ENCODE measurements around the gene TMEM145. TPM values are rescaled to one million over a fixed set of nuclear protein-coding genes. Genes with fewer than 3 reads are reported as not detected.
"Not testable (repeated sequence)": the region's sequence is repeated elsewhere in the genome, so short reads cannot be mapped to it uniquely, and the experiment has no call there.

Gene TMEM145
- polyA plus RNA-seq, 4 donors, result 0.92 to 2.3 (median 1.5) TPM

DNA sequence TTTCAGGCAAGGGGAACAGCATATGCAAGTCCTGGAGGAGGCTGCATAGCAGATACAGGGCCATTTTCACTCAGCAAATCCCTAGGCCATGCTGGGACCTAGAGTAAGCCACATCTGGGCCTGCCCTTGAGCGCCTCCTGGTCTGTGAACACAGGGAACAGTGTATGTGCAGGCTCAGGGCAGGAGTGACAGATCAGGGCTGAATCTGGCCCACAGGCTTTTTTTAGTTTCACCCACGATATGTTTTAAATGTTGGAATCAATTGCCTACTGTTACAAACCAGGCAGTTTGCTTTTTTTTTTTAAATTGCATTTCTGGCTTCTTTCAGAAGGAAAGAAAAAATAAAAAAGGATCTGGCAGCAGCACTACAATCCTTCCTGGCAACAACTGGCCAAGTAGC is 1.5 kb upstream of the TMEM145 start:
- no peak for DNase-seq (ENCODE audit: low read depth in 4 of 4, low spot score in 3 of 4)

DNA sequence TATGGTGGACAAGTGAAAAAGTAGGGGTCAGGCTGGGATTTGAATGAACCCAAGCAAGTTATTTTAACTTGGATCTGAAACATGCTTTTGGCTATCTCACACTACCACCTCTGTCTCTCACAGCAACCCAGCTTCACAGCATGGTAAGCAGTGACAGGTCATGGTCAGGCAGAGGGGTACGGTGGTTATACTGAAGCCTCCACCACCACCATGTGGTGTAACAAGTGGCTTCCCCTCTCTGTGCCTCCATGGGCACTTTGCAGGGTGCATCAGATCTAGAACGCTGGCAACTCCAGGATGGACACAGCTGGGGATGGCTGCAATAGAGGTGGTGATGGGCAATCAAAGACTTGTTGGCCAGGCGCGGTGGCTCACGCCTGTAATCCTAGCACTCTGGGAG is 739 bp upstream of the TMEM145 start:
- DNase-seq (ENCODE audit: low read depth in 4 of 4, low spot score in 3 of 4), result no peak

DNA sequence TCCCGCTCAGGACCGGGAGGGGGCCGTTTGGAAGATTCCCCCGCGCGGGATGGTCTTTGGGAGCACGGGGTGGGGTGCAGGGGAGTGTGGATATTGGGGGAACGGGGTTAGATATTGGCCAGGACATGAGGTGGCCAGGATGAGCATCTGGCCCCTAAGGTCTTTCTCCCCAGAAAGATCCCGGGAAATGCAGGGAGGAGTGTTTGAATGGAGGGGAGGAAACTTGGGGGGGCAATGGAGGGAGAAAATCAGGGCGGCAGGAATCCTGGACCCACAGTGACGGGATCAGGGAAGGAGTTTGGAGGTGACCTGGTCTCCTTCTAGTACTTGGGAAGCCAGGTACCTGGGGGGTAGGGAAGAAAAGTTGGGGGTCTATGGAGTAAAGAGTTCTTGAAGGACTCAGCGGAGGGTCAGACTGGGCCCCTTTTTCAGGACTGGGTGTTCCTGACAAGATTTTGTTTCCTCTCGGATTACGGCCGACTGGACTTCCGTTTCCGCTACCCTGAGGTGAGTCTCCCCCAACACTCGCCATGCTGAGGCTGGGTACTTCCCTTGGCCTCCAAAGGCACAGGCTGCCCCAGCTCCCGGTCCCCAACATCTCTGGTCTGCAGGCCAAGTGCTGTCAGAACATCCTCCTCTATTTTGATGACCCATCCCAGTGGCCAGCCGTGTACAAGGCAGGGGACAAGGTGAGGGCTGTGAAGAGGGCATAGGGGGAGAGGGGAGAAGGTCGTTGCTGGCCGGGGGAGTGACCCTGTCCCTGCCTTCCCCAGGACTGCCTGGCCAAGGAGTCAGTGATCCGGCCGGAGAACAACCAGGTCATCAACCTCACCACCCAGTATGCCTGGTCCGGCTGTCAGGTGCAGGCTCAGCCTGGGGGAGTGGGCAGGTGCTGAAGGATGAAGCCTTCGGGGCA is 989 bp downstream of the TMEM145 start:
- DNase-seq (ENCODE audit: low read depth in 4 of 4, low spot score in 3 of 4), result no peak

DNA sequence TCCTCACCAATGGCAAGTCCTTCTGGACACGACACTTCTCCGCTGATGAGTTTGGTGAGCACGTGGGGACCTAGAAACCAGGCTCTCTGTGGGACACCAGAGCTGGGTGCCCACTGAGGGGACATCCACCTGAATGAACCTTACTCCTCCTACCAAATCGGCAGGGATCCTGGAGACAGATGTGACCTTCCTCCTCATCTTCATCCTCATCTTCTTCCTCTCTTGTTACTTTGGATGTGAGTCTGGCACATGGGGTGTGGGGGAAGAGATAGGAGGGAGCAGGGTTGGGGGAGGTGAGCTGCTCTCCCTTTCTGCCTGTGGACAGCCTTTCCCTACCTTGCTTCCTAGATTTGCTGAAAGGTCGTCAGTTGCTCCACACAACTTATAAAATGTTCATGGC is 1.9 kb downstream of the TMEM145 start:
- no peak for DNase-seq (ENCODE audit: low read depth in 4 of 4, low spot score in 3 of 4)

DNA sequence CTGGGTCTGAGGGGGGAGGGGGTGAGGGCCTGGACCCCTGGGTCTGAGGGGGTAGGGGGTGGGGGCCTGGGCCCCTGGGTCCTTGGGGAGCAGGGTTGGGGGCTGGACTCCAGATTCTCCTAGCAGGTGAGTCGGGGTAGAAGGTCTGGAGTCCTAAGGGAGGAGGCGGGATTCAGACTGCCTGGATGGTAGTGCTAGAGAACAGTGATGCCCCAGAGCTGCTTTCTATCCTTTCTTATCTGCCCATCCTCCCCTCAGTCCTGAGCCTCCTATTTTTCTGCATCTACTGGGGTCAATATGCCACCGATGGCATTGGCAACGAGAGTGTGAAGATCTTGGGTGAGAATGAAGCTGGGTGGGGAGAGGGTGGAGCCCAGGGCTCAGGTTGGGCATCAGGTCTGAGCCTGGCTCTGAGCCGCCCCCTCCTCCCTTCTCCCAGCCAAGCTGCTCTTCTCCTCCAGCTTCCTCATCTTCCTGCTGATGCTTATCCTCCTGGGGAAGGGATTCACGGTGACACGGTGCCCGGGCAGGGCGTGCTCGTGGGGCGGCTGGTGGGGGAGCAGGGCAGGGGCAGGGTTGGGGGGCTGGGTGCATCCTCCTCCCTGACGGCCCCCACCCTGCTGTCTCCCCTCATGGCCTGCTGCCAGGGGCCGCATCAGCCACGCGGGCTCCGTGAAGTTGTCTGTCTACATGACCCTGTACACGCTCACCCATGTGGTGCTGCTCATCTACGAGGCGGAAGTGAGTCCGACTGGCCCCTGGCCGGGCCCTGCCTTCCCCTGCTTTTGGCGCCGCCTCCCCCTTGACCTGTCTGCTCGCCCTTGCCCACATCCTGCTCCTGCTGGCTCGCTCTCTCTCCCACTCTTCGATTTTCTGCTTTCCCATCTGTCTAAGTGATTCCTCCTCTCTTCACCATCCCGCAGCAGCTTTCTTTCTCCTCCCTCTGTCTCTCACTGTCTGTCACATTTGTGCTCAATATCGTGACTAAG is 3.4 kb downstream of the TMEM145 start:
- DNase-seq (ENCODE audit: low read depth in 4 of 4, low spot score in 3 of 4), result no peak

DNA sequence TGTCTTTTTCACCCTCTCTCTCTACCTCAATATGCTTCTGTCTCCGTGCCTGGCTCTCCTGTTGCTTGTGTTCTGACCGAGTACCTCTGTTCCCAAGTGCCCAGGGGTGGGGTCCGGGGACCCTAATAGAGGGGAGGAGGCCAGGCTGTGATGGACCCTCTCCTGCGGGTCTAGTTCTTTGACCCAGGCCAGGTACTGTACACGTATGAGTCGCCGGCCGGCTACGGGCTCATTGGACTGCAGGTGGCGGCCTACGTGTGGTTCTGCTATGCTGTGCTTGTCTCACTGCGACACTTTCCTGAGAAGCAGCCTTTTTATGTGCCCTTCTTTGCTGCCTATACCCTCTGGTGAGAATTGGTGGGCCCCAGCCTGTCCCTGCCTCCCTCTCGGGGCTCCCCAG is 4.4 kb downstream of the TMEM145 start:
- no peak for DNase-seq (ENCODE audit: low read depth in 4 of 4, low spot score in 3 of 4)

DNA sequence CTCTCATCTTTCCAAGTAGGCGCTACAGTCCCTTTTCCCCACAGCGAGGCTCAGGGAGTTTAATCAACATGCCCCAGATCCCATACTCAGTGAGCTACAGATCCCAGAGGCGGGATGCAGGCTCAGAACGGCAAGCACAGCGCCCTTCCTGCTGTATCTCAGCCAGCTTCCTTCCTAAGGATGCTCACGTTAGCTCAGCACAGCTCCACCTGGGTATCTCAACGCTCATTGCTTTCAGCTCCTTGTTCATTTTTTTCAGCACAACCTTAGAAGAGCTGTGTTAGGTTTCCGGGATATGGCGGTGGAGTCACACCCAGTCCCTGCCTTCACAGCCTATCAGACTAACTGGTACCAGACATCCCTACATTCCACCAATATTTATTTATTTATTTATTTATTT is 9.2 kb downstream of the TMEM145 start:
- no peak for DNase-seq (ENCODE audit: low read depth in 4 of 4, low spot score in 3 of 4)

DNA sequence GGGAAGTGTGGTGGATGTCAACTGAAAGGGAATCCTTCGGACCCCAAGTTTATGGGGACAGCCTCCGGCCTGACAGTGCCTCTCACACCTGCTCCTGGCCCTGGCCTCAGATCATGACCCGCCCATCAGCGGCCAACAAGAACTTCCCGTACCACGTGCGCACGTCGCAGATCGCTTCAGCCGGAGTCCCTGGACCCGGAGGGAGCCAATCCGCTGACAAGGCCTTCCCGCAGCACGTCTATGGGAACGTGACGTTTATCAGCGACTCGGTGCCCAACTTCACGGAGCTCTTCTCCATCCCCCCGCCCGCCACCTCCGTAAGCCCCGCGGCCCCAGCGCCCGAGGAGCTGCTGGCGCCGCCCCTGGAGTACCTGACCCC is 10.4 kb downstream of the TMEM145 start:
- no peak for DNase-seq (ENCODE audit: low read depth in 4 of 4, low spot score in 3 of 4)

DNA sequence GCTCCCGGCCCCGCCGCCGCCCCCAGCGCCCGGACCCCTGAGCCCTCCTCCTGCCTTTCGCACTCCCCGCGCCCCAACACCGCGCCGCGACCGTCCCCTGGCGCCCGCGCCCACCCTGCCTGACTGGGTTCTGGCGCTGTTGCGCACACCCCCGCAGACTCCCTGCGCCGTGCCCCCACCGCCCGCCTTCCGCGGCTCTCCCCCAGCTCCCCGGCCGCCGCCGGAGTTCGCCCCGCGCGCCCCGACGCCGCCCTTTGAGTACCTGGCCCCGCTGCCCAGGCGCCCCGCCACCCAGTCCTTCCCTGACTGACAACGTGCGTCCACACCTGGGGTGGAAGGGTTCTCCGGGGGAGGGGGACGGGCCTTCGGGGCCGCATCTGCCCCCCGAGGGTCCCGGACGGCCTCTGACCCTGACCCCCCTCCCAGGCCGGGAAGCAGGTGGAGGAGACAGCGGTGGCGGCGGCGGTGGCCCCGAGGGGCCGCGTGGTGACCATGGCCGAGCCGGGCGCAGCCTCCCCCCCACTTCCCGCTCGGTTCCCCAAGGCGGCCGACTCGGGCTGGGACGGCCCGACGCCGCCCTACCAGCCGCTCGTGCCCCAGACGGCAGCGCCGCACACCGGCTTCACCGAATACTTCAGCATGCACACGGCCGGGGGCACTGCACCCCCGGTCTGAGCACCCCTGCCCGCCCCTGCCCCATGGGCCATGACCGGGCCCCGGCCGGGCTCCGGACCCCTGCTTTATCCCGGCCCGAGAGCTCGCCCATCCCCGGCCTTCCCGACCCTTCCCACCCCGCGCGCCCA is 10.9 kb downstream of the TMEM145 start:
- DNase-seq (ENCODE audit: low read depth in 4 of 4, low spot score in 3 of 4), result no peak

DNA sequence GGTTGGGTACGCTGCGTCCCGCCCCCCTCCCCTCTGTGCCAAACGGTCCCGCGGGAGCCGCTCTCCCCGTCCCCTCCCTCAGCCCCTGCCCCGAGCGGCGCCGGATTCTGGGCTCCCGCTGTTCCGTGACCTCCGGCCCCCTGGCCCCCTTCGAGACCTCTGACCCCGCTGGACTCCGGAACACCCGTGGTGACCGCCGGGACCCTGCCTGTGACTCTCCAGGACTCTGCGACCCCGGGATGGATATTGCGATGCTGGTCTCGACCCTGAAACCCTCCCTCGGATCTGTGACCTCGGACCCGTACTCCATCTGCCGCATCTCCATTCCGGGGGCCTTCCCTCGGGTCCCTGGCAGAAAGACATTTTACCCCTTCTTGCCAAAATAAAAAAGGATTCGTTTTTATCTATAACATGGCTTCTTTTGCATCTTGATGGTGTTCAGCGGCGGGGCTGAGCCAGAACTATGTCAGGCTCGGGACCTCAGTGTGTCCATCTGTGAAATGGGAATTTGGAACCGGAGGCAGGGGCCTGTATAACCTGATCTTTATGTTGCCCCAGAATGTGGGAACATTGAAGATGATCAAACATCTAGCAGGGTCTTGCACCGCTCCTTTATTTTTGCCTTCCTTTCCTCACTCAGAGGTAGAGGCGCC is 11.7 kb downstream of the TMEM145 start:
- DNase-seq (ENCODE audit: low read depth in 4 of 4, low spot score in 3 of 4), result no peak

DNA sequence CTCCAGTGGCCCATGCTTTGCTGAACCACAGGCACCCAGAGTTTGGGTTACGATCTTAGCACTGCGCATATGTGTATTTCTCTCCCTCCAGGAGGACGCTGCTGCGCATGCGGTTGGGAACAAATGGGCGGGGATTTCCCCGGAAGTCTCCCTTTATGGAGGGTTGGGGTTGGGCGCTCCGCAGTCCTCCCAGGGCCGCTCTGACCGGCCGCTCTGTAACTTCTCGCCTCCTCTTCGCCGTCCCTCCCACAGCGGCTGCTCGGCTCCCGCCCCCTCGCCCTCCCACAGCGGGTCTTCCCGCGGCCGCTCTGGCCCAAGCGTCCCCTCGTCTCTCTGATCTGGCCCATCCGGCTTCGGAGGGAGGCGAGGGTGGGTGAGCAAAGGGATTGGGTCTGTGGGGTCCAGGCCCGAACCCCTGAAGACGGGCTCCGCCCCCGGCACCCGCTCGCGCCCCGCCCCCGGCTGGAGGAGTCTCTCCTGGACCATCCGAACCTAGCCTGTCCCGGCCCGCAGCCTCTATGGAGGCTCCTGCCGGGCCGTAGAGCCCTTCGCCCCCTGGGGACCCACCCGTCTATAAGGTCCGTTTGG is 12.3 kb downstream of the TMEM145 start, which contains the start of gene MEGF8:
Gene MEGF8 (plus strand): TSS at position 328 of the 588 bp plus-strand sequence. CDS start 609 bp downstream, outside the sequence.
- DNase-seq (ENCODE audit: low read depth in 4 of 4, low spot score in 3 of 4), result peak; percentile 96 to 98 (median 96)

DNA sequence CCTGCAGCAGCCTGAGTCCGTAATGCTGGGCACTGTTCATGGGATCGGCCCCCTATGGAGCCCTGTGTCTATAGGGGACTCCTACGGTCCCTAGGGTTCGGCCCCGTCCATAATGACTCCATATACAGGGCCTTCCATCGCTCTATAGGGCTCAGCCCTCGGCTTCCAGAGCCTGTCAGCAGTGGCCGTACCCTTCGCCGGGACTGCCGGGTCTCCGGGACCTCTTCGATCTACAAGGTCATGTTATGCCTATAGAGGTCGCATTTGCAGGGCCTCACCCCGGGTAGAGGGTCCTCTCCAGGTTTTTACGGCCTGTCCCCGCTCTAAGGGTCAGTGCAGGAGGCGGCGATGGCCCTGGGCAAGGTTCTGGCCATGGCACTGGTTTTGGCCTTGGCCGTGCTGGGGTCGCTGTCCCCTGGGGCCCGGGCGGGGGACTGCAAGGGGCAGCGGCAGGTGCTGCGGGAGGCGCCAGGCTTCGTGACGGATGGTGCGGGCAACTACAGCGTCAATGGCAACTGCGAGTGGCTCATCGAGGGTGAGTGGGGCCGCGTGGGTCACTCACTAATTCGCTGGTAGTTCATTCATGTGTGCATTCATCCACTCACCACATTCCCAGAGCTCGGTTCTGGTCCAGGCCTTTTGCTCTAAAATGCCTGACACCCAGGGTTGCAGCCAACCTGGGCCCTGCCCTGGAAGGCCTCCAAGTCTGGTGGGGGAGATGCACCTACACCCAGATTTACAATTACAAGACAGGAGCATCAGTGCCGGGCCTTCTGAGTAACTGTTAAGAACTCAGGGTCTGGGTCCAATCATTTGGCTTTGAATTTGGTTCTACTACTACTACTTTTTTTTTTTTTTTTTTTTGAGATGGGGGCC is 13.0 kb downstream of the TMEM145 start:
- DNase-seq (ENCODE audit: low read depth in 4 of 4, low spot score in 3 of 4), result no peak

DNA sequence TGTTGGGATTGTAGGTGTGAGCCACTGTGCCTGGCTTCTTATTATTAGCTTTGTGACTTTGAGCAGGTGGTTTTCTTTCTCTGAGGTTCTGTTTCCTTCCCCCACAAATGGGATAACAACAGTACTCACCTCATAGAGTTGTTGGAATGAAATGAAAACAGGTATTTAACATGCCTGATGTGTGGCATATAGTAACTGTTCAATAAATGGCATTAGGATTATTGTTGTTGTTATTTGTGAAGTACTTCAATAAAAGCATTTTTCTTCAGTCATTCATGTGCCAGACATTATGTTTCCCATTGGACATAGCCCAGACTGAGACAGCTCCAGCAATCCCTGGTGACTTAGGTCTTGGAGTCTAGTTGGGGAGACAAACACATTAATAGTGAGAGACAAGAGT is 13.9 kb downstream of the TMEM145 start:
- DNase-seq (ENCODE audit: low read depth in 4 of 4, low spot score in 3 of 4), result no peak

DNA sequence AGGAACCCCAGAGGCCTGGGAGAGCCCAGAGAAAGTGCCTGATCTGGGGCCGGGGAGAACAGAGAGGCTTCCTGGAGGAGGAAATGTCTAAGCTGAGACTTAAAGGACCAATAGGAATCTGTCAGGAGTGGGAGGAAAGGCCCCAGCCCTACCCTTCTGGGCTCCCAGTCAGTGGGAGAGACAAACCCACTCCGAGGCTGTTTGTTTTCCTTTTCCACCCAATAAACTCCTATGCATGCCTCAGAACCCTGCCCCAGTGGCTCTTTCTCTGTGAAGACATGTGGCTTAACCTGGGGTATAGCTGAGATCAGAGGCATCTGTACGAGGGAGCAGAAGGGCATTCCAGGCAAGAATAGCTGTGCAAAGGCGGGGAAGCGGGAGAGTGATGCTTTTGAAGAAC is 14.3 kb downstream of the TMEM145 start:
- no peak for DNase-seq (ENCODE audit: low read depth in 4 of 4, low spot score in 3 of 4)

DNA sequence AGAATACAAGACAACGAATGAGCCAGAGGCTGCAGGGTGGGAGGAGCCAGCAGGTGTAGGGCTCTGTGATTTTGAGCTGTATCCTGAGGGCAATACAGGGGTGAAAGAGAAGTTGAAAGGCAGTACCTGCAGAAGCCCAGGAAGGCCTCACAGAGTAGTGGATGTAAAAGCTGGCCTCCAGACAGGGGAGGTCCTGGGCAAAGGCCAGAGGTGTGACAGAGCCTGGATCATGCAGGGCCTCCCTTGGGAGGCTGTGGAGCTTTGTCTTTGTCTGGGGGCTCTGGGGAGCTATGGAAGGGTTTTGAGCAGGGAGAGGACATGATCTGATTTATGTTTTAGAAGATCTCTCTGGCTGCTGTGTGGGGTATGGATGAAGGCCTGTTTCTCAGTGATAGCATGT is 15.0 kb downstream of the TMEM145 start:
- DNase-seq (ENCODE audit: low read depth in 4 of 4, low spot score in 3 of 4), result no peak

DNA sequence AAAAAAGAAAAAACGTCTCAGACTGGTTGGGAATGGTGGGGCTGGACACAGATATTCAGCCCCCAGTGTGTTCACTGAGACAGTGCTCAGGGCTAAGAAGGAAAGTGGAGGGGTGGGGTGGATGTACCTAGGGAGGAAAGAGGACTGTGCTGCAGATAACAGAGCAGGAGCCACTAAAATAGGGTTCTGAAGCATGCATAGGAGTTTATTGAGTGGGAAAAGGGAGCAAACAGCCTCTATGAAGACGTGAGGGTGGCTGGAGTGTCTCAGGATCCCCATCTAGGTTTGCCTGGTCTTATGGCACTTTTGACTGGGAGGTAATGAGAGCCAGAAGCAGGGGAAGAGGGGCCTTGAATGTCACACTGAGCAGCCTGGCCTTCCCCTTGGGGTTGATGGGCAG is 15.7 kb downstream of the TMEM145 start:
- DNase-seq (ENCODE audit: low read depth in 4 of 4, low spot score in 3 of 4), result no peak

DNA sequence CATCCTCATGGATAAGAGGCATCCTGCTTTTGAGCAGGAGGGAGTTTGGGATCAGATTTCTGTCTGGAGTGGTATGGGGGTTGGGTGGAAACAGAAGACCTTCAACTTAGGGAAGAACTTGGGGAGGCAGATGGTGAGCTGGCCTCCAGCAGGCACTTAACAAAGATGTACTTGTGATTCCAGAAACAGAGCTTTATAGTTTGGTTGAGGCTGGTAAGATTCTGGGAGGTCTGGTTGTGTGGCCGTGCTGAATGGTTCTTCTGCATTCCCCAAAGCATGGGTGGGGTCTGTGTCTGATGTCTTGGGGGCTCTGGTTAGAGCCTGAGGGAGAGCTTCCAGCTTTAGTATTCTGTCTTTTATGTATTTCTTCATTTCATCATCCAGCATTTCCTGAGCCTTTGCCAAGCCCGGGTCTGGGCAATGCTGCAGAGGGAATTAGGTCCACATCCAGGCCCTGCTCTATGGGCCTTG is 17.2 kb downstream of the TMEM145 start:
- DNase-seq (ENCODE audit: low read depth in 4 of 4, low spot score in 3 of 4), result no peak

DNA sequence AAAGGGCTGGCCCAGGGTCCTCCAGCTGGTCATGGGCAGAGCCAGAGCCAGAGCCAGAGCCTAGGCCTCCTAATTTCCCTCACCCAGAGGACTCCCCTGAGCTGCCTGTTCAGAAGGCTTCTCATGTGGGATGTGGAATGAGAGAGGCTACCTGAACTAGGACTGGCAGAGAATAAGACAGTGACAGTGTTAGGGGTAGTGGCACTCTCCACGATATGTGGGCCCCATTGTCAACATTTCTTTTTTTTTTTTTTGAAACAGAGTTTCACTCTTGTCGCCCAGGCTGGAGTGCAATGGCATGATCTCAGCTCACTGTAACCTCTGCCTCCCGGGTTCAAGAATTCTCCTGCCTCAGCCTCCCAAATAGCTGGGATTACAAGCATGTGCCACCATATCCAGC is 18.2 kb downstream of the TMEM145 start:
- DNase-seq (ENCODE audit: low read depth in 4 of 4, low spot score in 3 of 4), result not testable (repeated sequence)

DNA sequence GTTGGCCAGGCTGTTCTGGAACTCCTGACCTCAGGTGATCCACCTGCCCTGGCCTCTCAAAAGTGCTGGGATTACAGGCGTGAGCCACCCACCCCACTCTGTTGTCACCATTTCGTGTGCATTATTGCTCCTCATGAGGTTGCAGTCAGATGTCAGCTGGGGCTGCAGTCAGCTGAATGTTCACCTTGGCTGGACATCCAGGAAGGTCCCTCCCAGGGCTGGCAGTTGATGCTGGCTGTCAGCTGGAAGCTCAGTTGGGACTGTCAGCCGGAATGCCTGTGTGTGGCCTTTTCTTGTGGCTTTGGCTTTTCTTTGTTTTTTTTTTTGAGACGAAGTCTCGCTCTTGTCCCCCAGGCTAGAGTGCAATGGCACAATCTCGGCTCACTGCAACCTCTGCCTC is 18.9 kb downstream of the TMEM145 start:
- no peak for DNase-seq (ENCODE audit: low read depth in 4 of 4, low spot score in 3 of 4)
